Colonic mucosa (tissue), 4 donors: ENCODE measurements around the gene IARS2. TPM values are rescaled to one million over a fixed set of nuclear protein-coding genes. Genes with fewer than 3 reads are reported as not detected.
"Not testable (repeated sequence)": the region's sequence is repeated elsewhere in the genome, so short reads cannot be mapped to it uniquely, and the experiment has no call there.

ENCODE experiments used
- DNase-seq: peaks from one replicate; pipeline ENCODE4 v3.0.0-alpha.2; 2020
- H3K27ac ChIP-seq: fragments of 200-600 bp; one replicate; pipeline ENCODE4 v1.8.0; 2021
- H3K27me3 ChIP-seq: fragments of 200-600 bp; one replicate; pipeline ENCODE4 v1.8.0; 2021
- H3K36me3 ChIP-seq: fragments of 200-600 bp; one replicate; pipeline ENCODE4 v1.8.0; 2021
- H3K4me1 ChIP-seq: fragments of 200-600 bp; one replicate; pipeline ENCODE4 v1.8.0; 2021; ENCODE audit warnings: mild to moderate bottlenecking
- H3K4me3 ChIP-seq: fragments of 200-600 bp; one replicate; pipeline ENCODE4 v1.8.0; 2021
- H3K9ac ChIP-seq, 2 donors: one replicate each; pipeline ENCODE4 v1.7.0; 2013; ENCODE audit warnings: control low read depth in 2 of 2, low read depth in 2 of 2, low read length in 2 of 2
- H3K9me3 ChIP-seq: fragments of 200-600 bp; one replicate; pipeline ENCODE4 v1.8.0; 2021
- intact Hi-C: fragments of 100-400 bp; cut with DNase I; formaldehyde crosslinking; loops from one replicate; pipeline ENCODE4 v1.14.1; 2022
- total RNA-seq, 2 donors: library from RNA; stranded (reverse); fragmentation: NEBNext Ultra II Directional in 1 of 2; extraction: Animal tissue kit (Norgen Biotek cat#: 25700) in 1 of 2; gene quantifications; one replicate each; pipeline ENCODE4 v1.2.1, GENCODE V29; 2021
- TF ChIP-seq, protein P1 (sequence below): fragments of 200-600 bp; IDR thresholded peaks from one replicate; pipeline ENCODE4 v1.8.0; 2022; ENCODE audit warnings: antibody characterized with exemption, mild to moderate bottlenecking
- donor health status: healthy.
- donor health status: DM: no; HTN: no; CAD: no.
- donor health status: DM: no; HTN: no; CAD: no.

The IARS2 gene
- total RNA-seq, 2 donors from 2014 or later = 80.6 to 114 TPM

DNA sequence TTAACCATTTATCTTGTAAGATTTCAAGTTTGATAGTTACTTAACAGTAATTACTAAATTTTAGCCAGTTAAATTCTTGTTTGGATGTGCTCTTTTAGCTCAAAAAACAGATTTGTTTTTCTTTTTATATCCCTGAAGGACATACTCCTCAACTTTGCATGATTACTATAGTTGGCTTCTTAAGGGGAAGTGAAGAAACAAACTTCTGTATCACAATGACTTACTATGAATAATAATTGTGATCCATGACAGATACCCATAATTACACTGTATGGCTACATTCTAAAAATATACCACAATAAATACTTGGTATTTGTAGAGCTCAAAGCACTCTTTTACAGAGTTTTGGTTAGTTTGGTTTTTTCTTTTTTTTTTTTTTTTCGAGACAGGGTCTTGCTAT, 55.8 kb downstream of the IARS2 start:
- Histone ChIP-seq H3K27ac (no peak overlapping the region), H3K9ac (no peak overlapping the region), H3K4me1 (no peaks in the 10 kb centered on the region), H3K9me3 (no peaks in the 10 kb centered on the region), H3K4me3 (no peak overlapping the region), H3K27me3 (no peaks in the 10 kb centered on the region), H3K36me3 (no peaks in the 10 kb centered on the region)
- DNase-seq = no peak
- intact Hi-C loops = no loop called here
- TF ChIP-seq, protein P1, sequence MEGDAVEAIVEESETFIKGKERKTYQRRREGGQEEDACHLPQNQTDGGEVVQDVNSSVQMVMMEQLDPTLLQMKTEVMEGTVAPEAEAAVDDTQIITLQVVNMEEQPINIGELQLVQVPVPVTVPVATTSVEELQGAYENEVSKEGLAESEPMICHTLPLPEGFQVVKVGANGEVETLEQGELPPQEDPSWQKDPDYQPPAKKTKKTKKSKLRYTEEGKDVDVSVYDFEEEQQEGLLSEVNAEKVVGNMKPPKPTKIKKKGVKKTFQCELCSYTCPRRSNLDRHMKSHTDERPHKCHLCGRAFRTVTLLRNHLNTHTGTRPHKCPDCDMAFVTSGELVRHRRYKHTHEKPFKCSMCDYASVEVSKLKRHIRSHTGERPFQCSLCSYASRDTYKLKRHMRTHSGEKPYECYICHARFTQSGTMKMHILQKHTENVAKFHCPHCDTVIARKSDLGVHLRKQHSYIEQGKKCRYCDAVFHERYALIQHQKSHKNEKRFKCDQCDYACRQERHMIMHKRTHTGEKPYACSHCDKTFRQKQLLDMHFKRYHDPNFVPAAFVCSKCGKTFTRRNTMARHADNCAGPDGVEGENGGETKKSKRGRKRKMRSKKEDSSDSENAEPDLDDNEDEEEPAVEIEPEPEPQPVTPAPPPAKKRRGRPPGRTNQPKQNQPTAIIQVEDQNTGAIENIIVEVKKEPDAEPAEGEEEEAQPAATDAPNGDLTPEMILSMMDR = no peak

DNA sequence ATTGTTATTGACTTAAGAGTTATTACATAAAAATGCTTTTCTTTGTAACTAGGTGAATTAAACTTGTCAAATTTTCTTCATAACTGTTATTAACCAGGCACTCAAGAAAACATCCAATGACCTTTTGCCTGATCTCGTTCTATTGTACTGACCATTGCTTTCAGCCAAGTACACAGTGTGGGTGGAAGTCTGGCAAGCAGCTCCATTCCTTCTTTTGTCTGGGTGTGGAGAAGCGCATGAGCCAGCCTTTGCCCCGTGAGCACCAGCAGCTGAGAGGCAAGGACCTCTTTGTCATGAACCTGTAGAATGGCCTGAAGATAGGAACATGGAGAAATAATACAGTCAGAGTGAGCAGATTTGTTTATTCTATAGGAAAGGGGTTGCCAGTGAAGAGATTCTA, 57.5 kb downstream of the IARS2 start:
- Histone ChIP-seq H3K27ac (no peak overlapping the region), H3K36me3 (no peaks in the 10 kb centered on the region), H3K27me3 (no peaks in the 10 kb centered on the region), H3K9ac (no peak overlapping the region), H3K9me3 (no peaks in the 10 kb centered on the region), H3K4me1 (no peaks in the 10 kb centered on the region), H3K4me3 (no peak overlapping the region)
- intact Hi-C loops = no loop called here
- TF ChIP-seq, protein P1 = no peak
- no peak for DNase-seq

DNA sequence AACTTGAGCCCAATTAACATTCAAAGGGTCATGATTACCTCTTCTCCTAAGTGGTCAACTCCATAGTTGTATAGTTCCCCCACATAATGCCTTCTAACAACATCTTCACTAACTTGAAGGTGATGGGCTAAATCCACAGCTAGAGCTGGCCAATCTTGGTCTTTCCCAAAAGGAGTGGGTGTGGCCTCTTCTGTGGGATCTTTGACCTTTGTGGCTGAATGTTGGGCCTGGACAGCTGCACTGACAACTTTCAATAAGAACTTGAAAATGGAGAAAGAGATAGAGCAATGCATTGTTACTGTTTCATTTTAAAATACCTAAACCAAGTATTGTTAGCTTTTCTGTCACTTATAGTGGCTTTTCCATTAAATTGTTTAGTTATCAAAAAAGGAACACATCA, 59.2 kb downstream of the IARS2 start:
- Histone ChIP-seq H3K27me3 (no peaks in the 10 kb centered on the region), H3K9ac (no peak overlapping the region), H3K36me3 (no peaks in the 10 kb centered on the region), H3K4me3 (no peak overlapping the region), H3K27ac (no peak overlapping the region), H3K4me1 (no peaks in the 10 kb centered on the region), H3K9me3 (no peaks in the 10 kb centered on the region)
- intact Hi-C loops = no loop called here
- TF ChIP-seq, protein P1 = no peak
- DNase-seq = no peak

DNA sequence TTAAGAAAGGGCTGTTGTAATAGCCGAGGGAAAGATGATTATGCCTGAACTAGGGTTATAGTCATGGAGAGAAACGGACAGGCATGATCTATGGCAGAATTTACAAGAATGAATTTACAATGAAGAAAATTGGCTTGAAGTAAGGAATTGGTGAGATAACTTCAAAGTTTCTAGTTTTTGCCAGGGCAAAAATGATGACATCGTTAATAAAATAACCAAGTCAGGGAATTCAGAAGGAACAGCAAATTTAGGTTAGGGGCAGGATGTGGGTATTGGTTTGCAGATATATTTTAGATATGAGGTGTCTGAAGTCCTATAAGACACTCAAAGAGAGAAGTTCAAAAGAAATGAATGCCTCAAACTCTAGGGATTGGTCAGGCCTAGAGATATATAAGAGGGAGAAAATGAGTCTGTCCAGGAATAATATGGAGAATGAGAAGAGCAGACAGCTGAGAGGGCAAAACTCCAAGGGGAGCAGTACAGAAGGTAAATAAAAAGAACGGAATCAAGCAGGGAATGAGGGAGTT, 62.8 kb downstream of the IARS2 start:
- no peaks in the 10 kb centered on the region for H3K36me3 ChIP-seq

DNA sequence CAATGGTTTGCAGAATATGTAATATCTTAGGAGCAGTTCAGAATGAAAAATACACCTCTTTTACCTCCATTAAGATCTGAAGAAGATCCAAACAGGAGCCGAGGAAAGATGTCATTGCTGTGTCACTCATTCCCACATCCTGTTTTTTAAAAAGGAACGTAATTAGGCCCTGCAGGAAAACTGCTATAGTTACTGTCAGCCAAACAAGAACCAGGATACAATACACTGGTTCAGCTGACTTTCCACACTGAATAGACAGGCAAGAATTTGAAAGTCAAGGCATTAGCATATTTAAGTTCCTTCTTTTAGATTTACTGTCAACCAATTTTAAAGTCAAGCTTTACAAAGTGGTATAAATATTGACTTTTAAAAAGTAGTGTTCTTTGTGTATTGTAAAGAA, 63.8 kb downstream of the IARS2 start:
- no peaks in the 10 kb centered on the region for H3K36me3 ChIP-seq
- no peak for DNase-seq

More for the DNA sequence above, 62.8 kb downstream of the IARS2 start:
- TF ChIP-seq, protein P1 = no peak
- intact Hi-C loops = no loop called here
- no peaks in the 10 kb centered on the region for H3K9me3 ChIP-seq
- no peak overlapping the region for H3K9ac ChIP-seq
- H3K4me3 ChIP-seq = no peak overlapping the region
- no peak for DNase-seq
- H3K27ac ChIP-seq = no peak overlapping the region
- no peaks in the 10 kb centered on the region for H3K4me1 ChIP-seq
- no peaks in the 10 kb centered on the region for H3K27me3 ChIP-seq

DNA sequence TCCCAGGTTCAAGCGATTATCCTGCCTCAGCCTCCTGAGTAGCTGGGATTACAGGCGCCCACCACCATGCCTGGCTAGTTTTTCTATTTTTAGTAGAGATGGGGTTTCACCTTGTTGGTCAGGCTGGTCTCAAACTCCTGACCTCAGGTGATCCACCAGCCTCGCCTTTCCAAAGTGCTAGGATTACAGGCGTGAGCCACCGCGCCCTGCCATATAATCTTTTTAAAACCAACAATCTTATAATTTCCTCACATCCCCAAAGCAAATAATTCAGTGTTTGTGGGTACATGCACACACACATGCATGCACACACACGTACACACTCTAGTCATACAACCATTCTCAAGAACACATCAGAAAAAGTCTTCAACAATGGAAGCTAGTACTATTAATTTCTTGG, 64.6 kb downstream of the IARS2 start:
- H3K27ac ChIP-seq = peak overlapping the region; percentile 15
- peak; percentile 29 for DNase-seq
- H3K9ac ChIP-seq, H3K36me3 ChIP-seq, H3K9me3 ChIP-seq, H3K27me3 ChIP-seq, H3K4me3 ChIP-seq, intact Hi-C loops, H3K4me1 ChIP-seq: not testable (repeated sequence)

More for the DNA sequence above, 63.8 kb downstream of the IARS2 start:
- no peak overlapping the region for H3K9ac ChIP-seq
- no peaks in the 10 kb centered on the region for H3K27me3 ChIP-seq
- H3K27ac ChIP-seq = no peak overlapping the region
- intact Hi-C loops = no loop called here
- H3K4me3 ChIP-seq = no peak overlapping the region
- H3K9me3 ChIP-seq = no peaks in the 10 kb centered on the region
- TF ChIP-seq, protein P1 = no peak
- H3K4me1 ChIP-seq = no peaks in the 10 kb centered on the region
